Right atrium auricular region (tissue), 2 donors: ENCODE data around the gene FCHO1. TPM values are rescaled to one million over a fixed set of nuclear protein-coding genes. Genes with fewer than 3 reads are reported as not detected.

Experiments used
- DNase-seq: peaks from one replicate; pipeline ENCODE4 v3.0.0-alpha.2; 2019; ENCODE audit warnings: low spot score
- H3K27ac ChIP-seq, 2 donors: fragments of 200-600 bp; sonication (generic); 1 replicate in 1 of 2; 2 replicates in 1 of 2; pipeline ENCODE4 v1.5.1; 2016 to 2019
- H3K27me3 ChIP-seq, 2 donors: fragments of 200-600 bp; sonication (generic); one replicate each; pipeline versions ENCODE4 v1.5.1 to v1.6.0; 2017 to 2019
- H3K36me3 ChIP-seq: fragments of 200-600 bp; sonication (generic); one replicate; pipeline ENCODE4 v1.5.1; 2016
- H3K4me1 ChIP-seq, 2 donors: fragments of 200-600 bp; sonication (generic); one replicate each; pipeline versions ENCODE4 v1.5.1 to v1.6.0; 2017 to 2019
- H3K4me3 ChIP-seq, 2 donors: fragments of 200-600 bp; sonication (generic); 1 replicate in 1 of 2; 2 replicates in 1 of 2; pipeline ENCODE4 v1.5.1; 2017 to 2019; ENCODE audit warnings: mild to moderate bottlenecking in 1 of 2, moderate library complexity in 1 of 2
- H3K9me3 ChIP-seq, 2 donors: fragments of 200-600 bp; sonication (generic); one replicate each; pipeline ENCODE4 v1.5.1; 2019
- total RNA-seq, 2 donors: library from RNA; depleted of rRNA; stranded (reverse); fragments of >200 nt; gene quantifications; one replicate each; pipeline ENCODE4 v1.1.0, GENCODE V29; 2016
- TF ChIP-seq, protein P1 (sequence below), 2 donors: fragments of 200-600 bp; sonication (generic); IDR thresholded peaks; one replicate each; pipeline ENCODE4 v1.5.1; 2019; ENCODE audit warnings: antibody characterized with exemption in 2 of 2

FCHO1 gene
- total RNA-seq, 2 donors from 2014 or later, result 0.19 to 1.3 TPM

DNA sequence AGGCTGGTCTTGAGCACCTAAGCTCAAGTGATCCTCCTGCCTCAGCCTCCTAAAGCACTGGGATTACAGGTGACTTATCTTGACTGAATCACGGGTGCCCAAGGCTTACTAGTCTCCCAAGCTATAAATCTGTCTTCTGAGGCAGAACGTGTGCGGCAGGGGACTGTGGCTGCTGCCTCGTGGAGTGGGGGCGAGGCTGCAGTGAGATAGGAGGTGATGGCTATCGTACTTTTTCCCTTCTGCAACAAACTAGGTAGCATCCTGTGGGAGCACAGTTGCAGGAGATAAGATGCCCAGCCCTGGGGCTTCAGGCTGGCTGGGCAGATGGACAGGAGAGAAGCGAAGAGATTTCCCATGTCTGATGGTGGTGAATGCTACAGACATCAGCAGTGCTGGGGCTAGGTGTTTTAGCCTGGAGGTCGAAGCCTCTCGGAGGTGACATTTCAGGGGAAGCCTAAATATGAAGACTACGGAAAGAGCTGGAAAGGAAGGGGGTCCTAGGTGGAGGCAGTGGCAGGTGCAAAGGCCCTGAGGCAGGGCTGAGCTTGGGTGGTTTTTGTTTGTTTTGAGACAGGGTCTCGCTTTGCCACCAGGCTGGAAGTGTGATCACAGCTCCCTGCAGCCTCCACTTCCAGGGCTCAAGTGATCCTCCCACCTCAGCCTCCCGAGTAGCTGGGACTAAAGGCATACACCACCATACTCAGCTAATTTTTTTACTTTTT lies 51.0 kb downstream of the FCHO1 start:
- TF ChIP-seq, protein P1, sequence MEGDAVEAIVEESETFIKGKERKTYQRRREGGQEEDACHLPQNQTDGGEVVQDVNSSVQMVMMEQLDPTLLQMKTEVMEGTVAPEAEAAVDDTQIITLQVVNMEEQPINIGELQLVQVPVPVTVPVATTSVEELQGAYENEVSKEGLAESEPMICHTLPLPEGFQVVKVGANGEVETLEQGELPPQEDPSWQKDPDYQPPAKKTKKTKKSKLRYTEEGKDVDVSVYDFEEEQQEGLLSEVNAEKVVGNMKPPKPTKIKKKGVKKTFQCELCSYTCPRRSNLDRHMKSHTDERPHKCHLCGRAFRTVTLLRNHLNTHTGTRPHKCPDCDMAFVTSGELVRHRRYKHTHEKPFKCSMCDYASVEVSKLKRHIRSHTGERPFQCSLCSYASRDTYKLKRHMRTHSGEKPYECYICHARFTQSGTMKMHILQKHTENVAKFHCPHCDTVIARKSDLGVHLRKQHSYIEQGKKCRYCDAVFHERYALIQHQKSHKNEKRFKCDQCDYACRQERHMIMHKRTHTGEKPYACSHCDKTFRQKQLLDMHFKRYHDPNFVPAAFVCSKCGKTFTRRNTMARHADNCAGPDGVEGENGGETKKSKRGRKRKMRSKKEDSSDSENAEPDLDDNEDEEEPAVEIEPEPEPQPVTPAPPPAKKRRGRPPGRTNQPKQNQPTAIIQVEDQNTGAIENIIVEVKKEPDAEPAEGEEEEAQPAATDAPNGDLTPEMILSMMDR (IDR thresholded peaks at IDR 0.05), result no peak
- Histone ChIP-seq H3K27me3 (no peaks in the 10 kb centered on the region), H3K4me1 (no peaks in the 10 kb centered on the region), H3K4me3 (no peak overlapping the region), H3K36me3 (no peaks in the 10 kb centered on the region), H3K9me3 (no peaks in the 10 kb centered on the region), H3K27ac (no peak overlapping the region)
- no peak for DNase-seq

DNA sequence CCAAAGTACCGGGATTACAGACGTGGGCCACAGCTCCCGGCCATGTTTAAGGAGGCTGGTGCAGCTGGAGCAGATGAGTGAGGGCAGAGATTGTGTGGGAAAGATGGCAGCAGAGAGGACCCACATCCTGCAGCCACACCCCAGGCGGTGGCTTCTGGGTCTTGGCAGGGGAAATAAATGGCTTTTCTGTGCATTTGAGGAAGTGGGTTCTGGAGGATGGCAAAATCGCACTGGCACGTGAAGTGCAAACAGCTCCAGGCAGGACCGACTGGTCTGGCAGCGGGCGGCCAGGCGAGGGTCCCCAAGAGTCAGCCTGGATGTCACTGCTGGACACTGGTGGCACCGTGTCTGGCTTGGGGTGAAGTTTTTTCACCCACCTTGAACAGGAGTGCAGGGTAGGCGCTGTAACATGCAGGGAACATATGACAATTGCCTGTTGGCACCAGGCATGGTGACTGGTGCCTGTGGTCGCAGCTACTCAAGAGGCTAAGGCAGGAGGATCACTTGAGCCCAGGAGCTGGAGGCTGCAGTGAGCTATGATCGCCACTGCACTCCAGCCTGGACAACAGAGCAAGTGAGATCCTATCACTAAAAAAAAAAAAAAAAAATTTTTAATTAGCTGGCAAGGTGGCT lies 52.1 kb downstream of the FCHO1 start:
- H3K4me3 ChIP-seq, result no peak overlapping the region
- TF ChIP-seq, protein P1 (IDR thresholded peaks at IDR 0.05), result no peak
- no peak overlapping the region for H3K27ac ChIP-seq
- no peaks in the 10 kb centered on the region for H3K4me1 ChIP-seq
- H3K27me3 ChIP-seq, result no peaks in the 10 kb centered on the region
- no peaks in the 10 kb centered on the region for H3K9me3 ChIP-seq
- no peaks in the 10 kb centered on the region for H3K36me3 ChIP-seq
- no peak for DNase-seq

DNA sequence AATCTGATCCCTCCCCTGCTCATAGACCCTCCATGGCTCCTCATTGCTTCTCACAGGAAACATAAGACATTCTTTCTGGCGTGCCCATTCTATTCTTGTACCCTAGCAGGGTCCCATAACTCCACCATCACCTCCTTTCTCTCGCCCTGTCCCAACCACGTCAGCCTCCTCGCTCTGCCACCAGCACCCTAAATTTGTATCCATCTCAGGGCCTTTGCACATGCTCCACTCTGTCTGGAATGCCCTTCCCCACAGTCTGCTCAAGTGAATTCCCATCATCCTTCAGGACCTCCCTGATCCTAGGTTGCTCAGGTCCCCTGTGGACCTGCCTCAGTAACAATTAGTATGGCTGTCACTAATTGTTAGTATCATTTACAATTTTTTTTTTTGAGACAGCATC lies 54.1 kb downstream of the FCHO1 start:
- TF ChIP-seq, protein P1 (IDR thresholded peaks at IDR 0.05), result no peak
- H3K4me3 ChIP-seq, result no peak overlapping the region
- H3K27ac ChIP-seq, result no peak overlapping the region
- no peaks in the 10 kb centered on the region for H3K36me3 ChIP-seq
- DNase-seq, result no peak
- no peaks in the 10 kb centered on the region for H3K27me3 ChIP-seq
- H3K9me3 ChIP-seq, result no peaks in the 10 kb centered on the region
- no peaks in the 10 kb centered on the region for H3K4me1 ChIP-seq

DNA sequence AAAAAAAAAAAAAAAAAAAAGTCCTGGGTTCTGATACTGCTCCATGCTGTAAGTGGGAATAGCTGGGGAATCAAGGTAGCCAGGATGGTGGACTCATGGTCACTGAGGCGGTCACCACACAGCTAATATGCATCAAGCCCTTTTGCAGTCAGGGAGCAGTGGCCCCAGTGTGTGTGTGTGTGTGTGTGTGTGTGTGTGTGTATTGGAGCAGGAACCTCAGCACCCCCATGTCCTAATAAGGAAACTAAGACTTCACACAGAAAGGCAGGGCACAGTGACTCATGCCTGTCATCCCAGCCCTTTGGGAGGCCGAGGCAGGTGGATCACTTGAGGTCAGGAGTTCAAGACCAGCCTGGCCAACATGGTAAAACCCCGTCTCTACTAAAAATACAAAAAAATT lies 55.7 kb downstream of the FCHO1 start:
- TF ChIP-seq, protein P1 (IDR thresholded peaks at IDR 0.05), result no peak
- Histone ChIP-seq H3K27me3 (no peaks in the 10 kb centered on the region), H3K4me3 (no peak overlapping the region), H3K36me3 (no peaks in the 10 kb centered on the region), H3K4me1 (no peaks in the 10 kb centered on the region), H3K27ac (no peak overlapping the region), H3K9me3 (peaks cover 0 to 9% of the 10 kb centered on the region in 2 donors)
- no peak for DNase-seq

DNA sequence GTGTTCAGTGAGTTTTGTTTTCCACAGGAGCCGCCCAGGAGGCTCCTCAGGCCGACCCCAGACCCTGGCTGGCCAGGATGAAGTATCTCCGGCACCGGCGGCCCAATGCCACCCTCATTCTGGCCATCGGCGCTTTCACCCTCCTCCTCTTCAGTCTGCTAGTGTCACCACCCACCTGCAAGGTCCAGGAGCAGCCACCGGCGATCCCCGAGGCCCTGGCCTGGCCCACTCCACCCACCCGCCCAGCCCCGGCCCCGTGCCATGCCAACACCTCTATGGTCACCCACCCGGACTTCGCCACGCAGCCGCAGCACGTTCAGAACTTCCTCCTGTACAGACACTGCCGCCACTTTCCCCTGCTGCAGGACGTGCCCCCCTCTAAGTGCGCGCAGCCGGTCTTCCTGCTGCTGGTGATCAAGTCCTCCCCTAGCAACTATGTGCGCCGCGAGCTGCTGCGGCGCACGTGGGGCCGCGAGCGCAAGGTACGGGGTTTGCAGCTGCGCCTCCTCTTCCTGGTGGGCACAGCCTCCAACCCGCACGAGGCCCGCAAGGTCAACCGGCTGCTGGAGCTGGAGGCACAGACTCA lies 56.5 kb downstream of the FCHO1 start:
- Histone ChIP-seq H3K36me3 (no peaks in the 10 kb centered on the region), H3K27me3 (no peaks in the 10 kb centered on the region), H3K4me3 (no peak overlapping the region), H3K27ac (no peak overlapping the region), H3K9me3 (peaks cover 0 to 9% of the 10 kb centered on the region in 2 donors), H3K4me1 (no peaks in the 10 kb centered on the region)
- DNase-seq, result no peak
- TF ChIP-seq, protein P1 (IDR thresholded peaks at IDR 0.05), result no peak
